ENCODE results near the gene ALDH3A2. TPM values are rescaled to one million over a fixed set of nuclear protein-coding genes. Genes with fewer than 3 reads are reported as not detected.

Gene ALDH3A2
- total RNA-seq, 1 donor from 2014 or later = 138 TPM

DNA sequence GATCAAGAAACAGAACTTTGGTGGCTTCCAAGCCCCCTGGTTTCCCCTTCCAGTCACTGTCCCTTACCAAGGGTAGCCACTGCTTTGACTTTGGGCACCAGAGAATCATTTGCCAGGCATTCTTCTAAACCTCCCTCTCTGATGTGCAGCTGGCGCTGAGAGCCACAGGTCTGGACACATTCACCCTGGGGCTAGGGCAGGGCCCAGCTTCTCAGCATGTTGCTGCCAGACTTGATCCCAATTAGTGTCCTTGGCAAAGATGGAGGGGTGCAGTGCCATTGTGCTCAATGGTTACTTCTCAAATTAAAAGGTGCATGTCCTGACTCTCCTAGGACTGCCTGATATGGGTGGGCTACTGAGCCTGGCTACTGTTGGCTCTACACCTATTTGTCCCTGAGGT is 75.4 kb downstream of the ALDH3A2 start:
- Histone ChIP-seq H3K9me3 (ENCODE audit: low read depth) (no peaks in the 10 kb centered on the region), H3K9ac (no peak overlapping the region), H3K36me3 (no peaks in the 10 kb centered on the region), H3K4me3 (no peak overlapping the region), H3K79me2 (ENCODE audit: low read depth) (no peaks in the 10 kb centered on the region), H3F3A (ENCODE audit: low read depth) (no peaks in the 10 kb centered on the region), H3K27ac (no peak overlapping the region), H3K4me1 (peaks cover 8% of the 10 kb centered on the region), H4K20me1 (ENCODE audit: low read depth) (no peaks in the 10 kb centered on the region), H3K27me3 (no peaks in the 10 kb centered on the region), H3K4me2 (no peak overlapping the region), H2AFZ (replicated peaks) (no peak overlapping the region)
- H3K4me1 Mint-ChIP-seq = peaks cover 10% of the 10 kb centered on the region
- no peaks in the 10 kb centered on the region for H3K9me3 Mint-ChIP-seq
- H3K36me3 Mint-ChIP-seq = no peaks in the 10 kb centered on the region
- no peak for DNase-seq (ENCODE audit: low spot score)
- H3K27me3 Mint-ChIP-seq (ENCODE audit: insufficient read depth, low read depth) = peaks cover 7% of the 10 kb centered on the region
- TF ChIP-seq, protein P1, sequence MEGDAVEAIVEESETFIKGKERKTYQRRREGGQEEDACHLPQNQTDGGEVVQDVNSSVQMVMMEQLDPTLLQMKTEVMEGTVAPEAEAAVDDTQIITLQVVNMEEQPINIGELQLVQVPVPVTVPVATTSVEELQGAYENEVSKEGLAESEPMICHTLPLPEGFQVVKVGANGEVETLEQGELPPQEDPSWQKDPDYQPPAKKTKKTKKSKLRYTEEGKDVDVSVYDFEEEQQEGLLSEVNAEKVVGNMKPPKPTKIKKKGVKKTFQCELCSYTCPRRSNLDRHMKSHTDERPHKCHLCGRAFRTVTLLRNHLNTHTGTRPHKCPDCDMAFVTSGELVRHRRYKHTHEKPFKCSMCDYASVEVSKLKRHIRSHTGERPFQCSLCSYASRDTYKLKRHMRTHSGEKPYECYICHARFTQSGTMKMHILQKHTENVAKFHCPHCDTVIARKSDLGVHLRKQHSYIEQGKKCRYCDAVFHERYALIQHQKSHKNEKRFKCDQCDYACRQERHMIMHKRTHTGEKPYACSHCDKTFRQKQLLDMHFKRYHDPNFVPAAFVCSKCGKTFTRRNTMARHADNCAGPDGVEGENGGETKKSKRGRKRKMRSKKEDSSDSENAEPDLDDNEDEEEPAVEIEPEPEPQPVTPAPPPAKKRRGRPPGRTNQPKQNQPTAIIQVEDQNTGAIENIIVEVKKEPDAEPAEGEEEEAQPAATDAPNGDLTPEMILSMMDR (IDR thresholded peaks at IDR 0.05) = no peak
- no peak for TF ChIP-seq EZH2phosphoT487 (IDR thresholded peaks at IDR 0.05)
- no peak for TF ChIP-seq EZH2 (IDR thresholded peaks at IDR 0.05)
- H3K4me3 Mint-ChIP-seq = no peak overlapping the region
- no peak overlapping the region for H3K27ac Mint-ChIP-seq

DNA sequence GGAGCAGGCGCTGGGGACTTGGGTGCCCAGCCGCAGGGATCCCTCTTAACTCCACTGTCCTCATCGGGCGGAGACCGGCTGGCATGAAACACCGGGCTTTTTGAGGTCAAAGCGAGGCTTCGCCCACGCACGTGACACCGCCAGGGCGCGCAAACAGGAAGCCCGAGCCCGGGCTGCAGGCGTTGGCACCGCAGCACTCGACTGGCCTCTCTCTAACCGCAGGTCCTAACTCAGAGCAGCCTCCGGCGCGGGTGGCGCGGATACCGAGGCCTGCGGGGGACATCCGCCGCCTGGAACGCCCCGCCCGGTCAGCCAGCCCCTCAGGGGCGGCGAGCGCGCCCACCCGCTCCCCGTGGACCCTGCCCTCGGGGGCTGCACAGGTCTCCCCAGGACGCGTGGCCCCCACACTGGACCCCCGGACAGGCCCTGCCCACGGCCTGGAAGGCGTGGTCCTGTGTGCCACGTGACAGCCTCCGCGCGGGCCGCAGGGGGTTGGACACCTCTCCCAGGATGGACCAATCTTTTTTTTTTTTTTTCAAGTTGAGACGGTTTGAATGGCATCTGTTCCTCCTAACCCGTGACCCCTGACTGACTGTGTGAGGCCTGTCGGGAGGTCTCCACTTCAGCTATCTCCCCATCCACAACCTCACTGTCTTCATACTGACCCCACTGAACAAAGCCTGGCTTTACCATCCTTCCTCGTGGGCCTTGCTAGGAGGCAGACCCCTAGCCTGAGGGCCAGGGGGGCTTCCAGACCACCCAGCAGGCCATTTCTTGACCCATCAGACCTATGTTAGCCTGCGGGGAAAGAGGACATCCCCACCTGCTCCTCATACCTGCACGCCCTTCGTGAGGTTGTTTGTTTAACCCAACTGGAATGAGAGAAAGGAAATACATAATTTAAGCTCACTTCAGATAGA is 76.2 kb downstream of the ALDH3A2 start:
- H3K9ac ChIP-seq = no peak overlapping the region
- H3K9me3 ChIP-seq (ENCODE audit: low read depth) = no peaks in the 10 kb centered on the region
- no peak overlapping the region for H2AFZ ChIP-seq (replicated peaks)
- Mint-ChIP-seq H3K4me3 (no peak overlapping the region), H3K36me3 (no peaks in the 10 kb centered on the region), H3K9me3 (no peaks in the 10 kb centered on the region), H3K27ac (no peak overlapping the region), H3K27me3 (ENCODE audit: insufficient read depth, low read depth) (peaks cover 8% of the 10 kb centered on the region), H3K4me1 (peaks cover 9% of the 10 kb centered on the region)
- TF ChIP-seq EZH2phosphoT487 (IDR thresholded peaks at IDR 0.05) (no peak), EZH2 (IDR thresholded peaks at IDR 0.05) (no peak)
- TF ChIP-seq, protein P1 (IDR thresholded peaks at IDR 0.05) = no peak
- H4K20me1 ChIP-seq (ENCODE audit: low read depth) = no peaks in the 10 kb centered on the region
- no peaks in the 10 kb centered on the region for H3K36me3 ChIP-seq
- H3K27ac ChIP-seq = no peak overlapping the region
- H3K79me2 ChIP-seq (ENCODE audit: low read depth) = no peaks in the 10 kb centered on the region
- H3K27me3 ChIP-seq = no peaks in the 10 kb centered on the region
- no peak for DNase-seq (ENCODE audit: low spot score)
- H3K4me2 ChIP-seq = no peak overlapping the region
- H3K4me3 ChIP-seq = no peak overlapping the region
- H3K4me1 ChIP-seq = peaks cover 8% of the 10 kb centered on the region
- no peaks in the 10 kb centered on the region for H3F3A ChIP-seq (ENCODE audit: low read depth)

DNA sequence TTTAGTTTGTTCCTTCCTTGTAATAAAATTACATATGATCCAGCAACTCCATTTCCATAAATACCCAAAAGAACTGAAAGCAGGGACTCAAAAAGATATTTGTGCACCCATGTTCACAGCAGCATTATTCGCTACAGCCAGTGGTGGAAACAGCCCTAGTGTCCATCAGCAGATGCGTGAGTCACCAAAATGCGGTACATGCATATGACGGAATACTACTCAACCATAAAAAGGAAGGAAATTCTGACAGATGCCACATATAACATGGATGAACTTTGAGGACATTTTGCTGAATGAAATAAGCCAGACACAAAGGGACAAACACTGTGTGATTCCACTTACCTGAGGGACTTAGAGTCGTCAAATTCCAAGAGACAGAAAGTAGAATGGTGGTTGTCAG is 76.9 kb downstream of the ALDH3A2 start:
- Histone ChIP-seq H3K4me3 (no peak overlapping the region), H3F3A (ENCODE audit: low read depth) (no peaks in the 10 kb centered on the region), H3K4me1 (peaks cover 8% of the 10 kb centered on the region), H2AFZ (replicated peaks) (no peak overlapping the region), H3K27ac (no peak overlapping the region), H3K27me3 (no peaks in the 10 kb centered on the region), H3K36me3 (no peaks in the 10 kb centered on the region), H3K4me2 (no peak overlapping the region), H3K79me2 (ENCODE audit: low read depth) (no peaks in the 10 kb centered on the region), H4K20me1 (ENCODE audit: low read depth) (no peaks in the 10 kb centered on the region), H3K9ac (no peak overlapping the region), H3K9me3 (ENCODE audit: low read depth) (no peaks in the 10 kb centered on the region)
- H3K4me1 Mint-ChIP-seq = peaks cover 4% of the 10 kb centered on the region
- DNase-seq (ENCODE audit: low spot score) = no peak
- no peaks in the 10 kb centered on the region for H3K9me3 Mint-ChIP-seq
- H3K4me3 Mint-ChIP-seq = no peak overlapping the region
- TF ChIP-seq EZH2phosphoT487 (IDR thresholded peaks at IDR 0.05) (no peak), EZH2 (IDR thresholded peaks at IDR 0.05) (no peak)
- TF ChIP-seq, protein P1 (IDR thresholded peaks at IDR 0.05) = no peak
- peaks cover 3% of the 10 kb centered on the region for H3K27me3 Mint-ChIP-seq (ENCODE audit: insufficient read depth, low read depth)
- no peak overlapping the region for H3K27ac Mint-ChIP-seq
- H3K36me3 Mint-ChIP-seq = no peaks in the 10 kb centered on the region

Measured in neural progenitor cell (in vitro differentiated cells).